ENCODE measurements around the gene CDC73.
"Not testable (repeated sequence)": the region's sequence is repeated elsewhere in the genome, so short reads cannot be mapped to it uniquely, and the experiment has no call there.

The CDC73 gene

DNA sequence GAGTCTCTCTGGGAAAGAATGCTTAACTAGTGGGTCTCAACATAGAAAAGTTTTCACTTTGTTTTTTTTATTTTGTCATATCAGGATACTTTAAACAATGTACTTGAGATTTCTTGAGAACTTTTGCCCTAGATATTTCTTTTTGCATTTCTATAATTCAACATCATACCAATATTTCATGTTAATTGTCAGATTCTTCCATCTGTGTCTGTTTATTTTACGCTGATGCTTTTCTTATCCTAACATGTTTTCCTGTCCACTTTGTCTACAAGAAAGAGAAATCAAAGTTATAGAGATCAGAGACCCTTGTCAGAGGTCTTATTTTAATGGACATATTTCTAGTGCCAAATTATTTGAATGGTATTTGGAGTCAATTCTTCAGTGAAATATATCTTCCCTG lies 160.1 kb downstream of the CDC73 start:
- DNase-seq (ENCODE audit: low read depth in 1 of 2, low spot score in 1 of 2): no peak

DNA sequence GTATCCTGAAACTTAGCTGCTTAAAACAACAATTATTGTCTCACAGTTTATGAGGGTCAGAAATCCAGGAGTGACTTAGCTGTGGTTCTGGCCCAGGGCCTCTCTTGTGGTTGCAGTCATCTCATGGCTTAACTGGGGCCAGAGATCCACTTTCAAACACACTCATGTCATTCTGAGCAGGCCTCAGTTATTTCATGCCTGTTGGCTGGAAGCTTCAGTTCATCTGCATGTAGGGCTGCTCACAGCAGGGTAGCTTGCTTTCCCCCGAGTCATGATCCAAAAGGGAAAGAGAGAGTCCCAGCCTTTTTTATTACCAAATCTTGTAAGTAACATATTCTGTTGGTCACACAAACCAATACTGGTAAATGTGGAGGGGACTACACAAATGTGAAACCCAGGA lies 161.2 kb downstream of the CDC73 start:
- DNase-seq (ENCODE audit: low read depth in 1 of 2, low spot score in 1 of 2): no peak

DNA sequence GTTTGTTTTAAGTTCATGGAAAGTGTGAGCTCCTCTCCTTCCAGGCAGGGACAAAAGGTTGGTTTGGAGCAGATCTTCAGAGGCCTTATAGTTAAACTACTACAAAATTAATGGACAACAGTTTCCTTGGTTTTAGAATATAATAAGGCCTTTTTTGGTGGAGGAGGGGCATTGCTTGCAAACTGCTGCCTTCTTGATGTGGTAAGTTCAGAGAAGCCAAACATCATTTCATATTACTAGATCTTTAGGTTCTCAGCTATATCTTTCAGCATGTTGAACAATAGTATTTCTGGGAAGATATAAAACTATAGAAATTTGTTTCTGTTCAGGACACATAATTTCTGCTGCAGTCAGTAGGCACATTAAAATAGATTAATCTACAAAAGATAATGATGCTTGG lies 162.4 kb downstream of the CDC73 start:
- no peak for DNase-seq (ENCODE audit: low read depth in 1 of 2, low spot score in 1 of 2)

DNA sequence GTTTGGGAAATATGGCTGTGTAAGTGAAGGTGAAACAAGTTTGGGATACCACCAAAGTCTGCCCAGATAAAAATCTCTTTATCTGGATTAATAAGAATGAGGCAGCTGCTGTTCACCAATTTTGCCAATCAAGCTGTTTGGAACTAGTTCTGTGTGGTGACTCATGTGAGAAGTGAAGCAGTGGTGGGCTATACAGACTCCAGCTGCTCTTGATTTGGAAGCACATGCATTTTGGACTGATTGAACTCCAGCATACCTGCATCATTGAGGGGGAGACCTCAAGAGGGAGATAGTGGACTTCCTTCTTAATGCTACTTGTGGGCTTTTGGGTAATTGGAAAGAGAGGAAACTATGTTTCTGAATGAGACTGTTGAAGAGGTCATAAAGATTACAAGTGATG lies 163.8 kb downstream of the CDC73 start:
- no peak for DNase-seq (ENCODE audit: low read depth in 1 of 2, low spot score in 1 of 2)

DNA sequence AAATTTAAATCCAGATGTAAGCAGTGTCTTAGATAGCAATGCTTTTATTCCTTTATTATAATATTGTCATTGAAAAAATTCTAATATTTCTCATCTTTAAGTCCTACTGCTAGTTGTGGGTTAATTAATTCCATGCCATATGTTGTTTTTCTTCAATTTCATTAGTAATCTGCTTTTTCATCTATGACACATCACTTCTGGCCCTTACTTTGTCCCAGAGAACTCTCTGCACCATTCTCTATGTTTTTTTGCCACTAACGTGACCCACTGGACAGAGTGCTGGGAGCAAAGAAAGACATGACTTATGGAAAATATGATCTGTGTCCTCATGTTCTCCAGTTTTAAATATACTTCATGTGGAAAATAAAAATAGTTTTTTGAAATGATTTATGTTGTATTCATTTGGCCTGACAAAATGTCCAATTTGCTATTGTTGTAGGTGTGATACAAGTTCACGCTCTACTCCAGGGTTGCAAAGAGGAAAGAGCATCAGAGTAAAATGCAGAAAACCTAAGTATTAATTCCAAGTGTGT lies 166.8 kb downstream of the CDC73 start:
- not testable (repeated sequence) for DNase-seq (ENCODE audit: low read depth in 1 of 2, low spot score in 1 of 2)

DNA sequence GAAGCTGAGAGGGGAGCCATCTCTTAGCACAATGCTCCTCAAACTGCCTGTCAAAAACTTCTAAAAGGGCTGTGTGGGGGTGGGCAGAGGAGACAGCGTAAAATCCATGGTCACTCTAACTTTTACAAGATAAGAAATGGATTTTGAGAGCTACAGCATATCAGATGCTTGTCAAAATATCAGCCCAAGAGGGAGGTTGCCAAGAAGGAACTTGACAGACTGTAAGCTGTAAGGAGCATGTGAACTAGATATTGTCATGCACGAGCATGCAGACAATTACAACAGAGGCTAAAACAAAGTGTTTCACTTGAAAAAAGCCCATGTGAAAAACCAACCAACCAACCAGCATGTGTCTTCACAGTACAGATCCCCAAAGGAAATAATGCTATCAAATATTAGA lies 171.9 kb downstream of the CDC73 start:
- no peak for DNase-seq (ENCODE audit: low read depth in 1 of 2, low spot score in 1 of 2)

DNA sequence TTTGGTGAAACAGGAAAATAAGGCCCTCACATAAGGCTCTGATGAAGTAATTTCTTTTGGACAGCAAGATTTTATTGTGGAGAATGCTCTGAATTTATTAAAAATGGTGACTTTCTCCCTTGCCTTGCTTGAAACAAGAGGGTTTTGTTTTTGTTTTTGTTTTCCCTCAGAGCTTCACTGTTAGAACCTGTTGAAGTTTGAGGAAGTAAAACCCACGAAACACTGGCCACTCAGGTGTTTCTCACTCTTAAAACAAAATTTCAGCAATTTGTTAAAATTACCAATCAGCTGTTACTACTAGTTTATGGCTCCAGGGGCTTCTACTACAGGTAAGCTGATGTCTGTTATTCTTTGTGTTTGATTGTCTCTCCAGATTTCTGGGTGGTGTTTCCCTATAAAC lies 177.2 kb downstream of the CDC73 start:
- no peak for DNase-seq (ENCODE audit: low read depth in 1 of 2, low spot score in 1 of 2)

DNA sequence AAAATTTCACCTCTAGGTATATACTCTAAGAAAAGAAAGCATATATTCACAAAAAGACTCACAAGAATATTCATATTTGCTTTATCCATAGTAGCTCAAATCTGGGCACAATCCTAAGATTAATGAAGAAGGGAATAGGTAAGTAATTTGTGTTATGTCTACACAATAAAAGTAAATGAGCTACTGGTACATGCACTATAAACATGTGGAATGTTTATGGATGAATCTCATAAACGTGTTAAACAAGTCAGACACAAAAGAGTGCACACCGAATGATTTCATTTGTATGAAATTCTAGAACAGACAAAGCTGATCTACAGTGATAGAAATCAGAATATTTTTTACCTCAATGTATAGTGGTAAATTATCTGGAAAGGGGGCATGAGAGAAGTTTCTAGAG lies 179.9 kb downstream of the CDC73 start:
- DNase-seq (ENCODE audit: low read depth in 1 of 2, low spot score in 1 of 2): no peak

DNA sequence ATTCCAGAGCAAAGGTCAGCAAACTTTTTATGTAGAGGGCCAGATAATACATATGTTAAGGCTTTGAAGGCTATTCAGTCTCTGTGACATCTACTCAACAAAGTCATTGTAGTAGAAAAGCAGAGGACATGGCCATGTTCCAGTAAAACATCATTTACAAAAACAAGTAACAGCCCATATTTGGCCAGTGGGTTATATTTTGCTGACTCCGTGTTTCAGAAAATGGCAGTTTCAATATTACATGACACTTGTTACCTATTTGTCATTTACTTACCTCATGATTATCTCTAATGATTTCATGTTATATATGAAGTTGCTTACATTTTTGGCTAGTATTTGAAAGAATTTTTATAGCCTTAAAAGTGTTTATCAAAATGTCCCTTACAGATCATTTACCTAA lies 182.0 kb downstream of the CDC73 start:
- no peak for DNase-seq (ENCODE audit: low read depth in 1 of 2, low spot score in 1 of 2)
